ENCODE measurements around the gene UGDH. TPM values are rescaled to one million over a fixed set of nuclear protein-coding genes. Genes with fewer than 3 reads are reported as not detected.

Gene UGDH
- total RNA-seq, 1 donor from 2014 or later = 128 TPM

DNA sequence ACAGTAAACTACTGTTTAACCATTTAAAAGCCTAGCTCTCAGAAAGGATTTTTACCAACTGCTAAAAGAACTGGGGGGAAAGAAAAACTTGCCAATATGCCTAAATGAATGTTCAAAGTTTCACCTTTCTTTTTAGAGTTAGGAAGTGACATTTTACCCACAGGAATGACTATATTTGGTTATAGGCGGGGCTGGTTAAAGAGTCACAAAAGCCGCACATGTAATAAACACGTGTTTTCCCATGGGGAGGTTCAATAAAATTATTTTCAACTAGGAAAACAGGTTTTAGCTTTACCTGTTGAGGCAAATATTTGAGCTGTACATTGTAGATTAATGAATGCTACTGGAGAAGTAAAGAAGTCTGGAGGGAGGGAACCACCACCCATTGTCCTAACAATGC, 41.6 kb upstream of the UGDH start:
- Mint-ChIP-seq H3K4me3 (peak overlapping the region; percentile 61), H3K9me3 (peaks cover 6% of the 10 kb centered on the region), H3K27me3 (no peaks in the 10 kb centered on the region), H3K4me1 (ENCODE audit: unreplicated experiment) (no peaks in the 10 kb centered on the region), H3K27ac (peak overlapping the region; percentile 87), H3K36me3 (peaks cover 14% of the 10 kb centered on the region)
- no peak for DNase-seq (ENCODE audit: extremely low spot score, unreplicated experiment)
- TF ChIP-seq, protein P1, sequence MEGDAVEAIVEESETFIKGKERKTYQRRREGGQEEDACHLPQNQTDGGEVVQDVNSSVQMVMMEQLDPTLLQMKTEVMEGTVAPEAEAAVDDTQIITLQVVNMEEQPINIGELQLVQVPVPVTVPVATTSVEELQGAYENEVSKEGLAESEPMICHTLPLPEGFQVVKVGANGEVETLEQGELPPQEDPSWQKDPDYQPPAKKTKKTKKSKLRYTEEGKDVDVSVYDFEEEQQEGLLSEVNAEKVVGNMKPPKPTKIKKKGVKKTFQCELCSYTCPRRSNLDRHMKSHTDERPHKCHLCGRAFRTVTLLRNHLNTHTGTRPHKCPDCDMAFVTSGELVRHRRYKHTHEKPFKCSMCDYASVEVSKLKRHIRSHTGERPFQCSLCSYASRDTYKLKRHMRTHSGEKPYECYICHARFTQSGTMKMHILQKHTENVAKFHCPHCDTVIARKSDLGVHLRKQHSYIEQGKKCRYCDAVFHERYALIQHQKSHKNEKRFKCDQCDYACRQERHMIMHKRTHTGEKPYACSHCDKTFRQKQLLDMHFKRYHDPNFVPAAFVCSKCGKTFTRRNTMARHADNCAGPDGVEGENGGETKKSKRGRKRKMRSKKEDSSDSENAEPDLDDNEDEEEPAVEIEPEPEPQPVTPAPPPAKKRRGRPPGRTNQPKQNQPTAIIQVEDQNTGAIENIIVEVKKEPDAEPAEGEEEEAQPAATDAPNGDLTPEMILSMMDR (conservative IDR thresholded peaks at IDR 0.05) = no peak

DNA sequence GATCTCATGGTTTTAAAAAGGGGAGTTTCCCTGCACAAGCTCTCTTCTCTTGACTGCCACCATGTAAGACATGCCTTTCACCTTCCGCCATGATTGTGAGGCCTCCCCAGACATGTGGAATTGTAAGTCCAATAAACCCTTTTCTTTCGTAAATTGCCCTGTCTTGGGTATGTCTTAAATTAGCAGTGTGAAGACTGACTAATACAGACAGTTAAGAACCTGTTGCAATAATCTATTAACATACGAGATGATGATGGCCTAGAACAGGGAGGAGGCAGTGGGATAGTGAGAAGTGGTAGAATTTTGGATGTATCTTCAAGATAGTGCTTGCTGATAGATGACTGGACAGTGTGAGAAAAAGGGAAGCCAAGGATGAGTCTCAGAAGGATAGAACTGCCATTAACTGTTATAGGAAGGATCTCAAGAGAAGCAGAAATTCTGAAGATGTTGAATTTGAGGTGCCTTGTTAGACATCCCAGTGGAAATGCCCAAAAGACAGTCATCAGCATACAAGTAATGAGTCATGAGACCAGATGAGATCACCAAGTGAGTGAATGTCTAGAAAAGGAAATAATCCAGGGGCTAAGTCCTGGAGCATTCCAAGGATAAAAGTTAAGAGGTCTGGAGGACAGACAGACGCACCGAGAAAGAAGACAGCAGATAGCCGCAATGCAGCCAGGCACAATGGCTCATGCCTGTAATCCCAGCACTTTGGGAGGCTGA, 38.8 kb upstream of the UGDH start:
- peaks cover 14% of the 10 kb centered on the region for H3K36me3 Mint-ChIP-seq
- H3K4me3 Mint-ChIP-seq = peak overlapping the region; percentile 28
- no peaks in the 10 kb centered on the region for H3K4me1 Mint-ChIP-seq (ENCODE audit: unreplicated experiment)
- H3K9me3 Mint-ChIP-seq = peaks cover 6% of the 10 kb centered on the region
- peak overlapping the region; percentile 22 for H3K27ac Mint-ChIP-seq
- no peaks in the 10 kb centered on the region for H3K27me3 Mint-ChIP-seq
- DNase-seq (ENCODE audit: extremely low spot score, unreplicated experiment) = no peak
- TF ChIP-seq, protein P1 (conservative IDR thresholded peaks at IDR 0.05) = no peak

DNA sequence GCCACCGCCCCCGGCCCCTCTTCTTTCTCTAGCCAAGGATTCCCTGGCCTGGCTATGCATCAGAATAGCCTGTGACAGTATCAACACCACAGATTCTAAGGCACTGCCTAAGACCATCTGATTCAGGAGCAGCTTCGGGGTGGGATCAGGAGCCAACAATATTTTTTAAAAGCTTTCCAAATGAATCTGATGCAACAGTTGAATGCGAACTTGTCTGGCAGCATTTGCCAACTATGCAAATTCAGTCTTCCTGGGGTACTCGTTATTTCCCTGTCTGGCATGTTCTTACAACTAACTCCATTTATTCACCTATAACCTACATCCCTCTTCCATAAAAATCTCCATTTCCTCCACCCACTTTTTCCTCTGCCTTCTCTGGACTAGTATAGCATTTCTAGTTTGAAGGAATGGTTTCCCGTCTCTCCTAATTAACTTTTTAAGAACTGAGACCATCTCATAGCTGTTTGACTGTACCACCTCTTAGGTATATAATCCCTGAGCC, 36.2 kb upstream of the UGDH start:
- peaks cover 19% of the 10 kb centered on the region for H3K4me1 Mint-ChIP-seq (ENCODE audit: unreplicated experiment)
- no peak overlapping the region for H3K4me3 Mint-ChIP-seq
- TF ChIP-seq, protein P1 (conservative IDR thresholded peaks at IDR 0.05) = no peak
- no peaks in the 10 kb centered on the region for H3K27me3 Mint-ChIP-seq
- peaks cover 18% of the 10 kb centered on the region for H3K36me3 Mint-ChIP-seq
- no peak overlapping the region for H3K27ac Mint-ChIP-seq
- DNase-seq (ENCODE audit: extremely low spot score, unreplicated experiment) = no peak
- peaks cover 6% of the 10 kb centered on the region for H3K9me3 Mint-ChIP-seq

DNA sequence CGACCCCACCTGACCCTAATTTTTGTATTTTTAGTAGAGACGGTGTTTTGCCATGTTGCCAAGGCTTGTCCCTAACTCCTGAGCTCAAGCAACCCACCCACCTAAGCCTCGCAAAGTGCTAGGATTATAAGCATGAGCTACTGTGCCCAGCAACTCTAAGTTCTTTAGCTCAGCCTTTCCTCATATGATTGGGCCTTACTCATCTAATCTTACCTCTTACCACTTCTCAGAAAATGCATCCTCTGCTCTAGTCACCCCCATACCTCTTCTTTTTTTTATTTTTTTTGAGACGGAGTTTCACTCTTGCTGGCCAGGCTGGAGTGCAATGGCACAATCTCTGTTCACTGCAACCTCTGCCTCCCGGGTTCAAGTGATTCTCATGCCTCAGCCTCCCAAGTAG, 35.6 kb upstream of the UGDH start:
- H3K4me1 Mint-ChIP-seq (ENCODE audit: unreplicated experiment) = peaks cover 22% of the 10 kb centered on the region
- peaks cover 6% of the 10 kb centered on the region for H3K9me3 Mint-ChIP-seq
- TF ChIP-seq, protein P1 (conservative IDR thresholded peaks at IDR 0.05) = no peak
- H3K36me3 Mint-ChIP-seq = peaks cover 18% of the 10 kb centered on the region
- DNase-seq (ENCODE audit: extremely low spot score, unreplicated experiment) = no peak
- no peak overlapping the region for H3K27ac Mint-ChIP-seq
- H3K4me3 Mint-ChIP-seq = no peak overlapping the region
- no peaks in the 10 kb centered on the region for H3K27me3 Mint-ChIP-seq

DNA sequence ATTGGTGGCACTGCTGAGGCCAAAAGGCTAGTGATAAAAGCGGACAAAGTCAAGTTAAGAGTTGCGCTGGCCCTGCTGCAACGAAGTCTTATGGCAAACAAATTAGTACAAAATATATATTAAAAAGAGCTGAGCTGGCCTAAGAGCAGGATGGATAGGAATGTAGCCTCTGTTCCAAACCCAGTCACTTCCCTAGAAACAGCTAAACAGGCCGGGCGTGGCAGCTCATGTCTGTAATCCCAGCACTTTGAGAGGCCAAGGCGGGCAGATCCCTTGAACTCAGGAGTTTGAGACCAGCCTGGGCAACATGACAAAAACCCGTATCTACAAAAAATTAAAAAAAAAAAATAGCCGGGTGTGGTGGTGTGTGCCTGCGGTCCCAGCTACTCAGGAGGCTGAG, 32.4 kb upstream of the UGDH start:
- H3K27ac Mint-ChIP-seq = peak overlapping the region; percentile 72
- DNase-seq (ENCODE audit: extremely low spot score, unreplicated experiment) = no peak
- no peaks in the 10 kb centered on the region for H3K9me3 Mint-ChIP-seq
- TF ChIP-seq, protein P1 (conservative IDR thresholded peaks at IDR 0.05) = no peak
- H3K4me1 Mint-ChIP-seq (ENCODE audit: unreplicated experiment) = peaks cover 22% of the 10 kb centered on the region
- H3K36me3 Mint-ChIP-seq = peaks cover 13% of the 10 kb centered on the region
- H3K27me3 Mint-ChIP-seq = no peaks in the 10 kb centered on the region
- H3K4me3 Mint-ChIP-seq = no peak overlapping the region

Measured in type B pancreatic cell (in vitro differentiated cells).